Measurements from ENCODE around the gene SHROOM2. TPM values are rescaled to one million over a fixed set of nuclear protein-coding genes. Genes with fewer than 3 reads are reported as not detected.
"Not testable (repeated sequence)": the region's sequence is repeated elsewhere in the genome, so short reads cannot be mapped to it uniquely, and the experiment has no call there.

The SHROOM2 gene
- total RNA-seq, 1 experiment from 2014 or later = 13.9 TPM

DNA sequence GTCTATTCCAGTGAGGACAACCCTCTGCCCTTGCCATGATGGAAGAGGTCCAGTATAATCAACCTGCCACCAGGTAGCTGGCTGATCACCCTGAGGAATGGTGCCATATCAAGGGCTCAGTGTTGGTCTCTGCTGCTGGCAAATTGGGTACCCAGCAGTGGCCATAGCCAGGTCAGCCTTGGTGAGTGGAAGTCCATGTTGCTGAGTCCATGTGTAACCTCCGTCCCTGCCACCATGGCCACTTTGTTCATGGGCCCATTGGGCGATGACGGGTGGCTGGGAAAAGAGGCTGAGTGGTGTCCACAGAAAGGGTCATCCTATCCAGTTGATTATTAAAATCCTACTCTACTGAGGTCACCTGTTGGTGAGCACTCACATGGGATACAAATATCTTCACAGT lies 24.9 kb downstream of the SHROOM2 start:
- H4K5ac ChIP-seq (ENCODE audit: insufficient read length, low read depth, low read length); H2AFZ ChIP-seq (ENCODE audit: low read length); H3T11ph ChIP-seq (ENCODE audit: low read length); H2BK5ac ChIP-seq (ENCODE audit: insufficient read length, low read length); H2AK5ac ChIP-seq (ENCODE audit: insufficient read length, low read length); H3K9ac ChIP-seq (ENCODE audit: extremely low read depth, insufficient read length, low read length); H3K27ac ChIP-seq (ENCODE audit: insufficient read length, low read depth, low read length); H3K79me1 ChIP-seq (ENCODE audit: insufficient read depth, low read depth, low read length, poor library complexity, severe bottlenecking); H3K14ac ChIP-seq (ENCODE audit: insufficient read depth, low read length); H2BK120ac ChIP-seq (ENCODE audit: low read depth, low read length, poor library complexity, severe bottlenecking); H3K9me3 ChIP-seq (ENCODE audit: control insufficient read depth, low read depth, low read length); H4K8ac ChIP-seq (replicated peaks; ENCODE audit: insufficient read length, low read depth, low read length); H3K18ac ChIP-seq (ENCODE audit: insufficient read length, low read depth, low read length); H3K27me3 Mint-ChIP-seq (ENCODE audit: low read depth); H4K91ac ChIP-seq (ENCODE audit: insufficient read length, low read depth, low read length); DNase-seq; H2BK20ac ChIP-seq (ENCODE audit: low read depth, low read length, poor library complexity, severe bottlenecking); H2BK15ac ChIP-seq (ENCODE audit: low read depth, low read length); H3K23me2 ChIP-seq (ENCODE audit: insufficient read length, low read depth, low read length, poor library complexity, severe bottlenecking); H3K27ac Mint-ChIP-seq; H4K20me1 ChIP-seq (ENCODE audit: control insufficient read depth, insufficient read depth, insufficient read length); H3K4me2 ChIP-seq (ENCODE audit: insufficient read depth, insufficient read length, low read length); H2BK12ac ChIP-seq (ENCODE audit: insufficient read length, low read depth, low read length); H3K56ac ChIP-seq (ENCODE audit: insufficient read length, low read depth, low read length); H3K27me3 ChIP-seq (ENCODE audit: insufficient read depth, low read length); H3K4ac ChIP-seq (ENCODE audit: low read depth, low read length); H3K4me3 Mint-ChIP-seq; H3K23ac ChIP-seq (ENCODE audit: insufficient read length, low read depth, low read length); H3K4me1 ChIP-seq (ENCODE audit: insufficient read depth, low read length); H3K79me2 ChIP-seq (ENCODE audit: insufficient read depth, low read length): not testable (repeated sequence)
- Mint-ChIP-seq H3K9me3 (peaks cover 29 to 35% of the 10 kb centered on the region in 2 experiments), H3K4me1 (peaks cover 12 to 27% of the 10 kb centered on the region in 2 experiments), H3K36me3 (ENCODE audit: insufficient read depth in 1 of 3, low read depth in 3 of 3) (peaks cover 4 to 17% (median 9%) of the 10 kb centered on the region in 3 experiments; a peak in 6 of 7 replicates)
- no CpG with 5 or more reads among the region's 3 CpGs for WGBS (ENCODE audit: extremely low coverage, insufficient read length, low lambda C conversion rate)
